ENCODE measurements around the gene PSD4. TPM values are rescaled to one million over a fixed set of nuclear protein-coding genes. Genes with fewer than 3 reads are reported as not detected.

PSD4 gene
- total RNA-seq, 1 experiment from 2014 or later: 1.0 TPM

- no peak overlapping the region for H3K4me3 Mint-ChIP-seq
- Histone ChIP-seq H3K4me1 (ENCODE audit: insufficient read depth, low read length) (no peaks in the 10 kb centered on the region), H3K27me3 (ENCODE audit: insufficient read depth, low read length) (no peaks in the 10 kb centered on the region), H3K79me1 (ENCODE audit: insufficient read depth, low read depth, low read length, poor library complexity, severe bottlenecking) (no peaks in the 10 kb centered on the region), H2BK15ac (ENCODE audit: low read depth, low read length) (no peak overlapping the region), H4K91ac (ENCODE audit: insufficient read length, low read depth, low read length) (no peak overlapping the region), H3K79me2 (ENCODE audit: insufficient read depth, low read length) (no peaks in the 10 kb centered on the region), H2BK12ac (ENCODE audit: insufficient read length, low read depth, low read length) (no peak overlapping the region), H2AFZ (ENCODE audit: low read length) (no peak overlapping the region), H3K27ac (ENCODE audit: insufficient read length, low read depth, low read length) (no peak overlapping the region), H4K5ac (ENCODE audit: insufficient read length, low read depth, low read length) (no peak overlapping the region), H2BK5ac (ENCODE audit: insufficient read length, low read length) (no peak overlapping the region), H3K9me3 (ENCODE audit: control insufficient read depth, low read depth, low read length) (no peaks in the 10 kb centered on the region), H3K14ac (ENCODE audit: insufficient read depth, low read length) (no peak overlapping the region), H3K56ac (ENCODE audit: insufficient read length, low read depth, low read length) (no peak overlapping the region), H3T11ph (ENCODE audit: low read length) (no peak overlapping the region), H3K9ac (ENCODE audit: extremely low read depth, insufficient read length, low read length) (no peak overlapping the region), H2AK5ac (ENCODE audit: insufficient read length, low read length) (no peak overlapping the region), H3K23me2 (ENCODE audit: insufficient read length, low read depth, low read length, poor library complexity, severe bottlenecking) (no peaks in the 10 kb centered on the region), H4K8ac (replicated peaks; ENCODE audit: insufficient read length, low read depth, low read length) (no peak overlapping the region), H4K20me1 (ENCODE audit: control insufficient read depth, insufficient read depth, insufficient read length) (no peaks in the 10 kb centered on the region), H3K18ac (ENCODE audit: insufficient read length, low read depth, low read length) (no peak overlapping the region), H3K4me2 (ENCODE audit: insufficient read depth, insufficient read length, low read length) (no peak overlapping the region), H2BK20ac (ENCODE audit: low read depth, low read length, poor library complexity, severe bottlenecking) (no peak overlapping the region), H3K23ac (ENCODE audit: insufficient read length, low read depth, low read length) (no peak overlapping the region), H3K4ac (ENCODE audit: low read depth, low read length) (no peak overlapping the region), H2BK120ac (ENCODE audit: low read depth, low read length, poor library complexity, severe bottlenecking) (no peak overlapping the region)
- WGBS (ENCODE audit: extremely low coverage, insufficient read length, low lambda C conversion rate): no CpG with 5 or more reads among the region's 11 CpGs
- no peak overlapping the region for H3K27ac Mint-ChIP-seq
- peaks cover 12 to 16% of the 10 kb centered on the region in 2 experiments for H3K4me1 Mint-ChIP-seq
- no peaks in the 10 kb centered on the region; a peak in 1 of 5 replicates for H3K9me3 Mint-ChIP-seq
- no peaks in the 10 kb centered on the region; a peak in 1 of 7 replicates for H3K36me3 Mint-ChIP-seq (ENCODE audit: insufficient read depth in 1 of 3, low read depth in 3 of 3)
- DNase-seq: no peak
- no peak for TF ChIP-seq CTCF (conservative IDR thresholded peaks at IDR 0.05)
- H3K27me3 Mint-ChIP-seq (ENCODE audit: low read depth): peaks cover 24% of the 10 kb centered on the region
Observed at GRCh38 chr2:113164215-113164929, 9.4 kb upstream of the PSD4 start.
